Urothelium cell line (cell line): ENCODE results near the gene ARSG.

Source experiments
- DNase-seq: peaks from one replicate; pipeline ENCODE4 v3.0.0; 2011; ENCODE audit warnings: low spot score, mixed read lengths
- FAIRE-seq: peaks from 2 replicates; lab custom pipeline; 2011; peaks lifted over from hg19 to GRCh38; lab: Jason Lieb, UNC

The ARSG gene

GRCh38 chr17:68461589-68461988 lies 170.3 kb downstream of the ARSG start:
- FAIRE-seq (no peak), DNase-seq (no peak)

GRCh38 chr17:68462381-68463210 lies 171.3 kb downstream of the ARSG start:
- DNase-seq (peak; percentile 79), FAIRE-seq (no peak)

- DNase-seq, result no peak
- no peak for FAIRE-seq
Measured at GRCh38 chr17:68463211-68464019, 172.1 kb downstream of the ARSG start.

GRCh38 chr17:68468334-68468733 lies 177.0 kb downstream of the ARSG start:
- DNase-seq (no peak), FAIRE-seq (no peak)

GRCh38 chr17:68468788-68469187 lies 177.5 kb downstream of the ARSG start:
- FAIRE-seq (no peak), DNase-seq (no peak)
